Heart left ventricle (tissue), 16 donors: ENCODE results near the gene NEUROG1. TPM values are rescaled to one million over a fixed set of nuclear protein-coding genes. Genes with fewer than 3 reads are reported as not detected.
"Not testable (repeated sequence)": the region's sequence is repeated elsewhere in the genome, so short reads cannot be mapped to it uniquely, and the experiment has no call there.

Experiments
- ATAC-seq, 4 donors: fragments of 200-7000 bp; cut with Tn5 transposase; one replicate each; pipeline ENCODE4 v1.9.1; 2020 to 2022; ENCODE audit warnings: moderate library complexity in 4 of 4, mild to moderate bottlenecking in 3 of 4, moderate number of reproducible peaks in 1 of 4
- DNase-seq, 5 donors: peaks; one replicate each; pipeline ENCODE4 v3.0.0-alpha.2; 2020
- H3K27ac ChIP-seq, 12 donors: fragments of 200-600 bp; sonication (generic) in 4 of 12; one replicate each; pipeline versions ENCODE4 v1.5.0 to v1.8.0; 2016 to 2022; ENCODE audit warnings: mild to moderate bottlenecking in 2 of 12
- H3K27me3 ChIP-seq, 9 donors: fragments of 200-600 bp; sonication (generic) in 2 of 9; one replicate each; pipeline versions ENCODE4 v1.5.1 to v1.8.0; 2016 to 2022; ENCODE audit warnings: mild to moderate bottlenecking in 3 of 9
- H3K36me3 ChIP-seq, 9 donors: fragments of 200-600 bp; sonication (generic) in 2 of 9; one replicate each; pipeline versions ENCODE4 v1.5.0 to v1.8.0; 2018 to 2022; ENCODE audit warnings: mild to moderate bottlenecking in 2 of 9
- H3K4me1 ChIP-seq, 12 donors: fragments of 200-600 bp; sonication (generic) in 4 of 12; one replicate each; pipeline versions ENCODE4 v1.5.0 to v1.8.0; 2016 to 2022; ENCODE audit warnings: mild to moderate bottlenecking in 3 of 12
- H3K4me3 ChIP-seq, 12 donors: fragments of 200-600 bp; sonication (generic) in 4 of 12; one replicate each; pipeline versions ENCODE4 v1.5.0 to v1.8.0; 2017 to 2022; ENCODE audit warnings: mild to moderate bottlenecking in 9 of 12, moderate library complexity in 4 of 12
- H3K9me3 ChIP-seq, 12 donors: fragments of 200-600 bp; sonication (generic) in 4 of 12; one replicate each; pipeline versions ENCODE4 v1.5.0 to v1.8.0; 2016 to 2022; ENCODE audit warnings: mild to moderate bottlenecking in 1 of 12
- CTCF ChIP-seq, 12 donors: fragments of 200-600 bp; sonication (generic) in 4 of 12; IDR thresholded peaks; one replicate each; pipeline versions ENCODE4 v1.5.0 to v1.8.0; 2018 to 2022; ENCODE audit warnings: antibody characterized with exemption in 12 of 12, mild to moderate bottlenecking in 5 of 12
- POLR2A ChIP-seq, 2 donors: fragments of 450-650 bp; IDR thresholded peaks; one replicate each; pipeline ENCODE4 v1.6.1; 2017; ENCODE audit warnings: antibody characterized with exemption in 2 of 2, mild to moderate bottlenecking in 2 of 2, moderate library complexity in 2 of 2
- WGBS, 4 donors: extraction: QIAGEN DNeasy Blood & Tissue Kit in 2 of 4; methylation state at CpG; one replicate each; pipeline versions ENCODE4 v1.1.5 to v1.1.7; 2013 to 2018; 5-methylcytosine and 5-hydroxymethylcytosine counted together
- intact Hi-C, 10 donors: fragments of 100-400 bp; cut with DNase I; formaldehyde crosslinking; loops; one replicate each; pipeline versions ENCODE4 v1.11.1 to v1.14.2; 2022
- polyA plus RNA-seq, 2 donors: library from polyadenylated mRNA; stranded (reverse); fragments of 200-250 nt; gene quantifications; one replicate each; pipeline ENCODE4 v1.2.3, GENCODE V29; 2013
- total RNA-seq, 9 donors: library from RNA; depleted of rRNA in 2 of 9; stranded (reverse); fragments of >200 nt in 2 of 9; fragmentation: NEBNext Ultra II Directional in 3 of 9; extraction: Animal tissue kit (Norgen Biotek cat#: 25700) in 3 of 9; gene quantifications; one replicate each; pipeline versions ENCODE4 v1.1.0 to v1.2.4, GENCODE V29; 2016 to 2023
- donor health status: ischemic (EF 13 %, LVEDD 7.1; RV severe dilation, severe dysfunction).
- donor health status: healthy with polysubstance abuse.
- donor health status: DM: no; HTN: yes; CAD: no.
- donor health status: DM: no; HTN: no; CAD: no.
- donor health status: ischemic (EF 25% LVEDD 6.9; RV normal size, moderate dysfunction).
- donor health status: ischemic (EF 25% LVEDD 5.7; RV mildly dilated, moderate dysfunction).
- donor health status: healthy.
- donor health status: DM: yes; HTN: yes; CAD: no.
- donor health status: ischemic (EF 35%, LVEDD 5.7; RV mildly dilated, moderate dysfunction).
- donor health status: nonischemic (EF 11% LVEDD 7.7; RV severe dilation, severe dysfunction).
- donor health status: DM: yes; HTN: yes; CAD: no.
- donor health status: PGD.
- donor health status: ischemic (EF 29% LVEDD 5.4; RV normal size, mild dysfunction).
- donor health status: nonischemic (EF 23%, LVEDD 6.1; RV moderate dilation, normal function).

Gene NEUROG1
- total and polyA plus RNA-seq, 11 donors, result not detected

DNA sequence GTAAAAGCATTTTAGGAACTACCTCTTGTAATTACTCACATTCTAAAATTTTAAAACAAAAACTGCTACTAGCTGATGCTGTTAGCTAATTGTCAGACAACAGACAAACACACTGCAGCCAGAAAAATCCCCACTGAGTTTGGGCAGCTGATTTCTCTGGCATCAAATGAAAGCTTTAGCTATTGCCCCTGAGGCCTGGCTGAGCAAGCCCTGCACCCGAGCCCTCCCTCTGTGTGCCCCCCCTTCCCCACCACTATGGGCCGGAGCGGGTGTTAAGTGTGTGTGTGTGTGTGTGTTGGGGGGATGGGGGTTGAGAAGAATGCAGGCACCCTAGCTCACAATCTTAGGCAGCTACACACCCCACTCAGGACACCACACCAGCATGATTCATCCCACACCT lies 2.4 kb downstream of the NEUROG1 start:
- no peaks in the 10 kb centered on the region for H3K36me3 ChIP-seq
- H3K27me3 ChIP-seq, result peaks cover 37 to 99% (median 69%) of the 10 kb centered on the region in 9 donors
- WGBS, 4 donors, result 15 to 28% (median 21%) methylated on average over 3 of the region's 3 CpGs
- H3K27ac ChIP-seq, result no peak overlapping the region
- H3K4me3 ChIP-seq, result no peak overlapping the region
- H3K4me1 ChIP-seq, result peaks cover 0 to 18% (median 0%) of the 10 kb centered on the region in 12 donors
- intact Hi-C loops, result no loop called here
- H3K9me3 ChIP-seq, result no peaks in the 10 kb centered on the region
- ATAC-seq, result no peak
- TF ChIP-seq POLR2A (IDR thresholded peaks at IDR 0.05) (no peak), CTCF (IDR thresholded peaks at IDR 0.05) (no peak)
- DNase-seq, result no peak

DNA sequence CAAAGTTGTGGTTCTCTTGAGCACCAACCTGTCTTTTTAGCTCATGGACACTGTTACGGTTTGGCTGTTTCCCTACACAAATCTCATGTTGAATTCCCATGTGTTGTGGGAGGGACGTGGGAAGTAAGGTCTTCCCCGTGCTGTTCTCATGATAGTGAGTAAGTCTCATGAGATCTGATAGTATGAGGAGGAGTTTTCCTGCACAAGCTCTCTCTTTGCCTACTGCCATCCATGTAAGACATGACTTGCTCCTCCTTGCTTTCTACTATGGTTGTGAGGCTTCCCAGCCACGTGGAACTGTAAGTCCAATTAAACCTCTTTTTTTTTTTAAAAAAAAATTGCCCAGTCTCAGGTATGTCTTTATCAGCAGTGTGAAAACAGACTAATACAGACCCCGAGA lies 6.2 kb downstream of the NEUROG1 start:
- H3K4me1 ChIP-seq, H3K27ac ChIP-seq, H3K9me3 ChIP-seq, DNase-seq, H3K36me3 ChIP-seq, intact Hi-C loops, ATAC-seq, H3K4me3 ChIP-seq: not testable (repeated sequence)
- H3K27me3 ChIP-seq, result peaks cover 8 to 92% (median 36%) of the 10 kb centered on the region in 9 donors
- WGBS, 4 donors, result 64 to 70% (median 66%) methylated on average over 5 of the region's 5 CpGs

GRCh38 chr5:135526924-135527323 lies 8.8 kb downstream of the NEUROG1 start:
- Histone ChIP-seq H3K4me1 (no peaks in the 10 kb centered on the region), H3K9me3 (no peaks in the 10 kb centered on the region), H3K27ac (no peak overlapping the region), H3K27me3 (peaks cover 0 to 81% (median 25%) of the 10 kb centered on the region in 9 donors), H3K4me3 (no peak overlapping the region), H3K36me3 (no peaks in the 10 kb centered on the region)
- ATAC-seq (no peak), DNase-seq (no peak)
- intact Hi-C loops, result no loop called here
- no peak for TF ChIP-seq CTCF (IDR thresholded peaks at IDR 0.05)
- no peak for TF ChIP-seq POLR2A (IDR thresholded peaks at IDR 0.05)

DNA sequence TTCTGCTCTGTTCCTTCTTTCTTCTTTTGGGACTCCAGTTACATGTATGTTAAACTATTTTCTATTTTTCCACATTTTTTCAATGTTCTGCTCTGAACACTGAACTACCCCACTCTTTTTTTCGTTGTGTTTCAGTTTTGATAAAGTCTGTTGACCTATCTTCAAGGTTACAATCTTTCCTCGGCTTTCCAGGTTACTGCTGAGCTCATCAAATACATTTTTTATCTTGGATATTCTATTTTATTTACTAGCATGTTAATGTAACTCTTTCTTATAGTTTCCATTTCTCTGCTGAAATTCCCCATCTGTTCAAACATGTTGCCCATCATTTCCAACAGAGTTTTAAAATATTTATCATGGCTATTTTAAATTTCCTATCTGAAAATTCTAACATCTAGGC lies 13.8 kb downstream of the NEUROG1 start:
- Histone ChIP-seq H3K4me1 (no peaks in the 10 kb centered on the region), H3K9me3 (peaks cover 0 to 4% (median 0%) of the 10 kb centered on the region in 12 donors), H3K27me3 (peaks cover 0 to 62% (median 11%) of the 10 kb centered on the region in 9 donors), H3K36me3 (no peaks in the 10 kb centered on the region), H3K4me3 (no peak overlapping the region), H3K27ac (no peak overlapping the region)
- ATAC-seq (no peak), DNase-seq (no peak)
- TF ChIP-seq CTCF (IDR thresholded peaks at IDR 0.05), result no peak
- no peak for TF ChIP-seq POLR2A (IDR thresholded peaks at IDR 0.05)
- 41 to 50% (median 44%) methylated on average over 2 of the region's 2 CpGs for WGBS, 4 donors
- intact Hi-C loops, result no loop called here

DNA sequence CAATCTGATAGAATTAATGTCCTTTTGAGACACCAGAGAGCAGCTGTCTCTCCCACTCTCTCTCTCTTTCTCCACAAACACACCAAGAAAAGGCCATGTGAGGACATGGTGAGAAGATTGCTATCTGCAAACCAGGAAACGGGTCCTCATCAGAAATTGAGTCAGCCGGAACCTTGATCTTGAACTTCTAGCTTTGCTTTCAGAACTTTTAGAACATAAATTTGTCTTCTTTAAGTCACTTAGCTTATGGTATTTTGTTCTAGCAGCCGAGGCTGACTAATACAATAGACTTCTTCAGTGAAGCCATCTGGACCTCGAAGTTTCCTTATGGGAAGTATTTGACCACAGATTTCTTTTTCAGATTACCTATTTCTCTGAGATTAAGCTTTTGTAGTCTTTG lies 18.1 kb downstream of the NEUROG1 start:
- peaks cover 0 to 32% (median 7%) of the 10 kb centered on the region in 9 donors for H3K27me3 ChIP-seq
- H3K9me3 ChIP-seq, result peaks cover 0 to 16% (median 3%) of the 10 kb centered on the region in 12 donors
- 80 to 83% (median 83%) methylated on average over 4 of the region's 4 CpGs for WGBS, 4 donors
- no peak for DNase-seq
- H3K4me3 ChIP-seq, result no peak overlapping the region
- no peaks in the 10 kb centered on the region for H3K36me3 ChIP-seq
- intact Hi-C loops, result no loop called here
- H3K4me1 ChIP-seq, result no peaks in the 10 kb centered on the region
- TF ChIP-seq CTCF (IDR thresholded peaks at IDR 0.05) (no peak), POLR2A (IDR thresholded peaks at IDR 0.05) (no peak)
- no peak overlapping the region for H3K27ac ChIP-seq
- no peak for ATAC-seq
